ENCODE data around the gene TBX5. TPM values are rescaled to one million over a fixed set of nuclear protein-coding genes. Genes with fewer than 3 reads are reported as not detected.
"Not testable (repeated sequence)": the region's sequence is repeated elsewhere in the genome, so short reads cannot be mapped to it uniquely, and the experiment has no call there.

TBX5 gene
- polyA plus RNA-seq, 3 donors: not detected

GRCh38 chr12:114396153-114396868, 9.6 kb downstream of the TBX5 start:
- no peak for DNase-seq (ENCODE audit: extremely low read depth in 1 of 11, low read depth in 9 of 11, low spot score in 4 of 11)

GRCh38 chr12:114395755-114396152, 10.2 kb downstream of the TBX5 start:
- no peak for DNase-seq (ENCODE audit: extremely low read depth in 1 of 11, low read depth in 9 of 11, low spot score in 4 of 11)

- DNase-seq (ENCODE audit: extremely low read depth in 1 of 11, low read depth in 9 of 11, low spot score in 4 of 11): no peak
These were observed 10.7 kb downstream of the TBX5 start for GRCh38 chr12:114395233-114395632.

- no peak for DNase-seq (ENCODE audit: extremely low read depth in 1 of 11, low read depth in 9 of 11, low spot score in 4 of 11)
These were observed 12.4 kb downstream of the TBX5 start for GRCh38 chr12:114393569-114393968.

- DNase-seq (ENCODE audit: extremely low read depth in 1 of 11, low read depth in 9 of 11, low spot score in 4 of 11): no peak
These were observed 13.0 kb downstream of the TBX5 start for GRCh38 chr12:114392909-114393308.

GRCh38 chr12:114391088-114391487, 14.9 kb downstream of the TBX5 start:
- no peak for DNase-seq (ENCODE audit: extremely low read depth in 1 of 11, low read depth in 9 of 11, low spot score in 4 of 11)

GRCh38 chr12:114384739-114385138, 21.2 kb downstream of the TBX5 start:
- DNase-seq (ENCODE audit: extremely low read depth in 1 of 11, low read depth in 9 of 11, low spot score in 4 of 11): no peak

- no peak for DNase-seq (ENCODE audit: extremely low read depth in 1 of 11, low read depth in 9 of 11, low spot score in 4 of 11)
These were observed 24.8 kb downstream of the TBX5 start for GRCh38 chr12:114381177-114381576.

- no peak for DNase-seq (ENCODE audit: extremely low read depth in 1 of 11, low read depth in 9 of 11, low spot score in 4 of 11)
These were observed 34.2 kb downstream of the TBX5 start for GRCh38 chr12:114371733-114372132.

GRCh38 chr12:114371250-114371649, 34.7 kb downstream of the TBX5 start:
- DNase-seq (ENCODE audit: extremely low read depth in 1 of 11, low read depth in 9 of 11, low spot score in 4 of 11): no peak

- DNase-seq (ENCODE audit: extremely low read depth in 1 of 11, low read depth in 9 of 11, low spot score in 4 of 11): no peak
These were observed 37.1 kb downstream of the TBX5 start for GRCh38 chr12:114368685-114369452.

GRCh38 chr12:114361992-114362391, 44.0 kb downstream of the TBX5 start:
- DNase-seq (ENCODE audit: extremely low read depth in 1 of 11, low read depth in 9 of 11, low spot score in 4 of 11): no peak

GRCh38 chr12:114361545-114361944, 44.4 kb downstream of the TBX5 start:
- DNase-seq (ENCODE audit: extremely low read depth in 1 of 11, low read depth in 9 of 11, low spot score in 4 of 11): no peak

GRCh38 chr12:114360485-114360884, 45.5 kb downstream of the TBX5 start:
- no peak for DNase-seq (ENCODE audit: extremely low read depth in 1 of 11, low read depth in 9 of 11, low spot score in 4 of 11)

GRCh38 chr12:114355389-114356088, 50.4 kb downstream of the TBX5 start:
- no peak for DNase-seq (ENCODE audit: extremely low read depth in 1 of 11, low read depth in 9 of 11, low spot score in 4 of 11)

- DNase-seq (ENCODE audit: extremely low read depth in 1 of 11, low read depth in 9 of 11, low spot score in 4 of 11): not testable (repeated sequence)
These were observed 56.7 kb downstream of the TBX5 start for GRCh38 chr12:114349239-114349638.

- no peak for DNase-seq (ENCODE audit: extremely low read depth in 1 of 11, low read depth in 9 of 11, low spot score in 4 of 11)
These were observed 58.1 kb downstream of the TBX5 start for GRCh38 chr12:114347861-114348260.

GRCh38 chr12:114344831-114345230, 61.1 kb downstream of the TBX5 start:
- DNase-seq (ENCODE audit: extremely low read depth in 1 of 11, low read depth in 9 of 11, low spot score in 4 of 11): no peak

GRCh38 chr12:114344303-114344663, 61.7 kb downstream of the TBX5 start:
- no peak for DNase-seq (ENCODE audit: extremely low read depth in 1 of 11, low read depth in 9 of 11, low spot score in 4 of 11)
